Hematopoietic multipotent progenitor cell treated with erythropoietin and hydrocortisone succinate and interleukin-3 and kit ligand, for 17 days (in vitro differentiated cells): ENCODE measurements around the gene LDLRAD2.

Source experiments
- DNase-seq: peaks from one replicate; pipeline ENCODE4 v3.0.0-alpha.2; 2015; ENCODE audit warnings: low spot score

Gene LDLRAD2

DNA sequence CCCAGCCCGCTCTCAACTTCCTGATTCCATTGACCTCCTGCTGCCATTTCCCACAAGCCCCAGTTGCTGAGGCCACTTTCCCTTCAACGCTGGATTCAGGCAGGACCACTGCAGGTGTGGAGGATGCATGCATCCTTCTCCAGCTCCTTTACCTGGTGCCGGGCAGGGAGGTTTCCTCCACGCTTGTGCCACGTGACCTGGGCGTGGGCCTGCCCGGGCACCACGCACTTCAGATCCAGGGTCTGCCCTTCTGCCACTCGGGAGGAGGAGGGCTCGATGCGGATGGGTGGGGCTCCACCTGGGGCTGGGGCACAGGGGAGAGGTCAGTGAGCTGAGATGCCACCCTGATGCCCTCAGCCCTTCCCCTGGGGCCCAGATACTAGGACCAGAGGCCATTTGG is 31.9 kb downstream of the LDLRAD2 start:
- no peak for DNase-seq

DNA sequence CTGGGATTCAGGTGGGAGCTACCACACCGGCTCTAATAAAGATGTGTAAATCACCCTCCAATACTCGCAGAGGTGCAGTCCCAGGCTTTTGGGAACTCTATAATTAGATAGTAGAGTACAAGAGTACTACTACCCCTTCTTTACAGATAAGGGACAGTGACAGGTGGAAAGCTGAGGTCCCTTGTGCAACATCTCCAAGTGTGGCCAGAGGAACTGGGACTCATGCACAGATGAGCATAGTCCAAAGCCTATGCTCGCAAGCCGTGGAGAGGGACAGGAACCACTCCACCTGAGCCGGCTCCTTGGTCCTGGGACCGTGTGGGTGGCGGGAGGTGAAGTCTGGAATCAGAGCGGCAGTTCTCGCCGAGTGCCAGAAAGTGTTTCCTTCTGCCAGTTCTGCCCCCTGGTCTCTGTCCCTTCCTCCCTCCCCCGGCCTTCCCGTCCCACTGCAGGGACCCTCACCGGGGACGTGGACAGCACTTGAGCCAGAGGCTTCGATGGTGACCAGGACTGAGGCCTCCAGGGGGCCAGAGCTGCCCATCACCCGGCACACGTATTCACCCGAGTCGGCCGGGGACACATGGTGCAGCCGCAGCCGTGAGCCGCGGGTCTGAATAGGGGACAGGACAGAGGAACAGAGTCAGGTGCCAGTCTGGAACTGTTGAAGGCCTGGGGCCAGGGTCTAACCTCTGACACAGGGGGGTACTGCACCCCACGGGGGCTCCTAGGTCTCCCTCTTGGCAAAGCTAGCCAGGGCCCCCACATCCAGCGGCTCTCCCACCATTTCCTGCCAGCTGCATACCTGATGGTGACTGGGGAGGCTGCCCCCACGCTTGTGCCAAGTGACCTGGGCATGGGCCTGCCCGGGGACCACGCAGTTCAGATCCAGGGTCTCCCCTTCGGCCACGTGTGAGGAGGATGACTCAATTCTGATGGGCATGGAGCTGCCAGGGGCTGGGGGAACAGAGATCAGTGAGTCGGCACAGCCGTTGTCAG is 33.9 kb downstream of the LDLRAD2 start:
- no peak for DNase-seq

DNA sequence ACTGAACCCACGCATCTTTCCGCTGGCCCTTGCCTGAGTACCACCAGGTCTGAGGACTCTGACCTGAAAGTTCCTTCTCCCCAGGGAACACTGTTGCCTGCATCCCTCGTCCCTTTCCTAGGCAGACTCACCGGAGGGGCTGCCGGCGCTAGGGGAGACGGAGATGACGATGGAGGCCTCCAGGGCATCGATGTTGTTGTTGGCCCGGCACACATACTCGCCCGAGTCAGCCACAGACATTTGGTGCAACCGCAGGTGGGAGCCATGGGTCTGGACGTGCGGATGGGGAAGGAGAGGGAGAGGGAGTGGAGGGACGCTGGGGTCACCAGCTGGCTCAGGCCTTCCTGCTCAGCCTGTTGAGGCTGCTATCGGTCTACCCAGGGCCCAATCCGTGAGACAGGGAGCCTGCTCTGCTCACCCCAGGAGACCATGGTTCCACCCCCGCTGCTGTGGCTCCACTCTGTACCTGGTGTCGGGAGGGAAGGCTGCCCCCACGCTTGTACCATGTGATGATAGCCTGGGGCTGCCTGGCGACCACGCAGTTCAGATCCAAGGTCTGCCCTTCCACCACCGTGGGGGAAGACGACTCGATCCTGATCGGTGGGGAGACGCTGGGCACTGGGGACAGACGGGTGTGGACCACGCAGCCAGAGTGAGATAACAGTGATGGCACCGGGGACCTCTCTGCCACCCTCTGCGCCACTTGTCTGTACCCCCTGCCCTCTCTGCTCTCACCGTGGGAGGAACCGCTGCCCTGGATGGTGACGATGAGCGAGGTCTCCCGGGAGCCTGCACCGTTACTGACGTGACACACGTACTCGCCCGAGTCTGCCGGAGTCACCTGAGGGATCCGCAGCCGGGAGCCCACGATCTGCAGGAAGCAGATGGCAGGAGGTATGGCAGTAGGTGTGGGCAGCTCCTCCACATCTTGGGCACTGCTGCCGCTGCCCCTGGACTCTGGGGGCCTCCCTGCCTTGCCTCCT is 35.4 kb downstream of the LDLRAD2 start:
- no peak for DNase-seq

GRCh38 chr1:21848524-21849174 is 36.6 kb downstream of the LDLRAD2 start:
- no peak for DNase-seq

DNA sequence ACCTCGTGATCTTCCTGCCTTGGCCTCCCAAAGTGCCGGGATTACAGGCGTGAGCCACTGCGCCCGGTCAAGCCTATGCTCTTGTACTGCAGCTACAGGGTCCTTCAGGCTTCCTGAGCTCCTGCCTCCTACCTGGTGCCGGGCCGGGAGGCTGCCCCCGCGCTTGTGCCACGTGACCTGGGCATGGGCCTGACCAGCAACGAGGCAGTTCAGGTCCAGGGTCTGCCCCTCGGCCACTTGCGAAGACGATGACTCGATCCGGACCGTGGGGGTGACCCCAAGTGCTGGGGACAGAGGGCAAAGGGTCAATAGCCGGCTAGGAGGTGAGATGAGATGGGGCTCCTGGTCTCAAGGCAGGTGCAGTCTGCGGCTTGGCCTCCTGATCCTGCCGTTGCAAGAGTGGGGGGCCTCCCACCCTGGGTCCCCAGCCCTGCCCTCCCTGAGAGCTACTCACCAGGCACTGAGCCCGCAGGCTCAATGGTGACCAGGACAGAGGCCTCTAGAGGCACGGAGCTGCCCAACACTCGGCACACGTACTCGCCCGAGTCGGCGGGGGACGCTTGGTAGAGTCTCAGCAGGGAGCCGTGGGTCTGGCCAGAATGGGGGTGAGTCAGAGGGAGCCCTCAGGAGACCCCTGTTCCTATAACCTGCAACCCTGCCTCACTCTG is 38.0 kb downstream of the LDLRAD2 start:
- DNase-seq = no peak

DNA sequence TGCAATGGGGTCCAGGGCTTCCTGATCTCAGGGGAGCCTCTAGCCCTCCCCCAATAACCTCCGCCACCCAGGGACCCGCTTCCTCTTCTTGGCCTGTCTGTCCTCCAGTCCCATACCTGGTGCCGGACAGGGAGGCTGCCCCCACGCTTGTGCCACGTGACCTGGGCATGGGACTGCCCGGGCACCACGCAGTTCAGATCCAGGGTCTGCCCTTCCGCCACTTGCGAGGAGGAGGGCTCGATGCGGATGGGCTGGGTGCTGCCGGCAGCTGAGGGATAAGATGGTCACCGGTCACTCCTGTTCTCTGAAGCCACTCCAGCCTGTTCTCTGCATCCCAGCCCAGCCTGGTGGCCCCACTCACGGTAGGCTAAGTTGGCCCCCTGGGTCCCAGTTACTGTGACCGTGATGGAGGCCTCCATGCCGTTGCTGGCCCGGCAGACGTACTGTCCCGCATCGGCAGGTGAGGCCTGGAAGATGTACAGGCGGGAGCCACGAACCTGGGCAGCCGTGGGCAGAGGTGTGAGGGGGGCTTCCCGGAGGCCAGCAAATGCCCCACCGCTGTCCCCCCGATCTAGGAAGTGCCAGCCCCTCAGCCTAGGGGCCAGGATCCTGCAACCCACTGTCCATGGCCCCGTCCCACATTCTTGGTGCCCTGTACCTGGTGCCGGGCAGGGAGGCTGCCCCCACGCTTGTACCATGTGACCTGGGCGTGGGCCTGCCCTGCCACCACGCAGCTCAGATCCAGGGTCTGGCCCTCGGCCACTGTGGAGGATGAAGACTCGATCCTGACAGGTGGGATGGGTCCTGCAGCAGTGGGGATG is 39.6 kb downstream of the LDLRAD2 start:
- no peak for DNase-seq

- DNase-seq = no peak
These were observed 40.4 kb downstream of the LDLRAD2 start for GRCh38 chr1:21852282-21853130.

GRCh38 chr1:21853131-21853427 is 41.0 kb downstream of the LDLRAD2 start:
- DNase-seq = no peak

- no peak for DNase-seq
These were observed 42.2 kb downstream of the LDLRAD2 start for GRCh38 chr1:21854090-21854750.

GRCh38 chr1:21854751-21855131 is 42.7 kb downstream of the LDLRAD2 start:
- no peak for DNase-seq

DNA sequence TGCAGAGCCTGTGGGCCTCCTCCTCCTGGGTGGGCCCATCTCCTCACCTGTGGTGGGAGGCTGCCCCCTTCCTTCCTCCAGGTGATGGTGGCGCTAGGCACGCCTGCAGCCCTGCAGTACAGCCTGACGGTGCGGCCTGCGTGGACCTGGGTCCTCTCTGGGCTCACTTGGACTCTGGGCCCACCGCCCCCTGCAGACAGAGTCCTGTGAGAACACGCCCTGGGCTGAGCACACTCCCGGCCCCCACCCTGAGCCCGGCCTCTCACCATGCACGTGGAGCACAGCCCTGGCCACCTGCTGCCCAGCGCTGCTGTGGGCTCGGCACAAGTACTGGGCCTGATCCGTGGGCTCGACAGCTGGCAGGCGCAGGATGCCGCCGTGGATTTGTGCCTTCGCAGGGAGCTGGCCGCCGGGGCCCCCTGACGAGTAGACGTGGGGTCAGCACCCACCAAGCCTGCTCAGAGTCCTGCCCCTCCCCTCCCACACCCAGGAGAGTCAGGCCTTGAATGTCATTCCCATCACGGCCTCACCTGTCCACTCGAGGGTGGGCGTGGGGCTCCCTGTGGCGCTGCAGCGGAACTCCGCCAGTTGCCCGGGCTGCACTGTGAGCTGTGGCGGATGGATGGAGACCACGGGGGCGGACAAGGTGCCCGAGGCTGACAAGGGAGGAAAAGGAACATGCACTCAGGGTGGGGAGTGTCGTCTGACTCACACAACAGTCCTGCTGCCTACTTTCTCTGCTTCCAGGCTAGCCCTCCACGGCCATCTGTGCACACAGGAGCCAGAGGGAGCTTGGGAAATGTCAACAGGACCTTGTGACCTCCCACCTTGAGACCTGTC is 43.4 kb downstream of the LDLRAD2 start:
- DNase-seq = no peak

DNA sequence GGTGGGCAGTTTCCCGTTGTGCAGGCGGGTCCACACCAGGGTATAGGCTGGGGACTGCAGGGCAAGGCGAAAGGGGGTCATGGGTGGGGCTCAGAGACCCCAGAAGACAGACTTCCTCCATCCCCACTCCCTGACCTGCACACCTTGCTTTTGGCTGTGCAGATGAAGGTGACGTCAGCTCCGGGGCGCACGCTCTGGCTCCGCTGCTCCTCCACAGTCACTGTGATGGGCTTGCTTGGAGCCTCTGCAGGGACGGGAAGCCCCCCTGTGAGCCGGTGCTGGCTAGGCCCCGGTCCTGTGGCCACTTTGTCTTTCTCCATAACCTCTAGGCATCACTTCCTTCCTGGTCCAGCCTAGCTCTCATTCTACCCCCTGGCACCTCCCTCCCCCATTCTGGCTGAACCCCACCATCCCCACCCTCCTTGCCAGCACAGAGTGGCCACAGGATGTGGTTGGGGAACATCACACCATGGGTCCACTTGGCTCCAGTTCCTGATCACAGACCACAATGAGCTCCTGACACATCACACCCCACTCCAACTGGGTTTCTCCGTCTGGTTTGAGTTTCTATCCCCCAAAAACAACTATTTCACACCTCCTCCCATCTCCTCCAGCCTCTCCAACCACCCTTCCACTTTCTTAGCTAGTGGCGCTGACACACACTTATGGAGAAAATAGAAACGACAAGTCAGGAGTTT is 45.2 kb downstream of the LDLRAD2 start:
- DNase-seq = no peak

DNA sequence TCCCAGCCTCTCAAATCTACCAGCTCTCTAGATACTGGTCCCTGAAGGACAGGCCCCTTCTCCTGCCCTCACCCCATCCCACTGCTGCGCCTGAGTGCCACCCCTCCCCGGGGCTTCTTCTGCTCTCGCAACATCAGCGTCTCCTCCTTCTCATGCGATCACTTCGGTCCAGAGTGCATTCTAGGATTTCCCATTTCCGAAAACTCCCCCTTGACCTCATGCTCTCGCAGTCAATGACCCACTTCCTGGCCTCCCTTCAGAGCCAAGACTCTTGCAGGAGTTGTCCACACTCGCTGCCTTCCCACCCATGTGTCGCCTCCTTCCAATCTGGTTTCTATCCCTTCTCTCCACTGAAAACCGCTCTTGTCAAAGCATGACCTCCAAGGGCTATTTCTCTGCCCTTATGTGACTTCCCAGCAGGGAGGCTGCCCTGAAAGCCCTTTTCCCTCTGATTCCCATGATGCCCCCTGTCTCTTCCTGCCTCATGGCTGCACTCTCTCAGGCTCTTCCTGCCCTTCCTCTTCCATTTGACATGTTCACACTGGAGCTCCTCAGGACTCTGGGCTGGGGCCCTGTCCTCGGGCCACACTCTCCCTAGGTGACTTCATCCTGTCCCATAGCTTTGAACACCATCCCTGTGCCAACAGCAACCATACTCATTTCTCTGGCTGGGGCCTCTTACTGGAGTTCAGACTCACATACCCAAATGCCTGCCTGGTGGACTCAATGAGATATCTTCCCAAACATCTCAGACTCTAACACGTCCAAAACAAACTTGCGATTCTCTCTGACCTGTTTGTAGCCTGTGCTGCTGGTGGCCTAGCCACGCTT is 46.0 kb downstream of the LDLRAD2 start:
- DNase-seq = no peak

DNA sequence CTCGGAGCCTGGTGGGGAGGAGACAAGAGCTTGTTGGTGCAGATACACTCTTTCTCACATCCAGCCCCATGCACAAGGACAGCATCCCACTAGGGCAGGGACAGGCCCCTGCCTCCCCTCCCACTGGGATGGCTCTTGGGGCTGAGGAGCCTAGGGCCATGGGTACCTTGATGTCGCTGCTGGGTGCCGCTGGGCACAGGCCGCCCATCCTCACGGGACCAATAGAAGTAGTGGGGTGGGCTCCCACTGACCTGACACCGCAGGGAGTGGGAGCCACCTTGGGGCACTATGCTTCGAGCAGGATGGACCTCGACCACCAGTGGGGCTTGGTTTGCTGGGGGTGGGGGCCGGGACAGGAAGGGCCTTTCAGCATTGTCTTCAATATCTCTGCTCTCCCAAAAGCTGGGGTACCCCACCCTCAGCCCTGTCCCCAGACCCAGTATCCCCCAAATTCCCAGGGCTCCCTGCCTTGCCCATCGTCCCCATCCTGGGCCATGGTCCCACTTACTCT is 47.7 kb downstream of the LDLRAD2 start:
- DNase-seq = no peak

DNA sequence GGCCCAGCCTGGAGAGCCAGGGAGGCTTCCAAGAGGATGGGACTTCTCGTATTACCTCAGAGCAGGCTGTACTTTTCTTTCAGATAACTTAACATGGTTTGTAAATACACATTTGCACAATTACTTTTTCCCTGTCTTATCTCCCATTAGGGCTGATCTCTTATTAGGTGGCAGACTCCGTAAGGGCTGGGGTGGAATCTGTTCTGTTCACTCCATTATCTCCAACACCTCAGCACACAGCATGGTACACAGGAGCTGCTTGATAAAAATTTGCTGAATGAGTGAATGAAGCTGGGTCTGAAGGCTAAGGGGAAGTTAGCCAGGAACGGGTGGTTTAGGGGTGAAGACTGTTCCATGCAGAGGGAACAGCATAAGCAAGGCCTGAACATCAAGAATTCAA is 48.9 kb downstream of the LDLRAD2 start:
- DNase-seq = no peak

GRCh38 chr1:21861602-21862429 is 49.8 kb downstream of the LDLRAD2 start:
- no peak for DNase-seq
